ENCODE data around the gene SAMD13. TPM values are rescaled to one million over a fixed set of nuclear protein-coding genes. Genes with fewer than 3 reads are reported as not detected.

The SAMD13 gene
- total RNA-seq, 3 donors from 2014 or later, result 0.99 TPM; not detected in 2

GRCh38 chr1:84298328-84298683 is 3.2 kb upstream of the SAMD13 start:
- ATAC-seq (peak; percentile 85 to 89), DNase-seq (peak; percentile 41)
- Mint-ChIP-seq H3K4me1 (ENCODE audit: low read depth) (peaks cover 30% of the 10 kb centered on the region), H3K4me3 (peak overlapping the region; percentile 87), H3K9me3 (no peaks in the 10 kb centered on the region), H3K36me3 (ENCODE audit: insufficient read depth) (no peaks in the 10 kb centered on the region), H3K27me3 (ENCODE audit: low read depth) (peaks cover 22% of the 10 kb centered on the region)

- ATAC-seq (peak; percentile 60 to 71), DNase-seq (peak; percentile 14)
- H3K27me3 Mint-ChIP-seq (ENCODE audit: low read depth), result peaks cover 22% of the 10 kb centered on the region
- no peaks in the 10 kb centered on the region for H3K36me3 Mint-ChIP-seq (ENCODE audit: insufficient read depth)
- H3K4me1 Mint-ChIP-seq (ENCODE audit: low read depth), result peaks cover 31% of the 10 kb centered on the region
- no peaks in the 10 kb centered on the region for H3K9me3 Mint-ChIP-seq
- H3K4me3 Mint-ChIP-seq, result peak overlapping the region; percentile 87
Observed at GRCh38 chr1:84298684-84299535, 2.6 kb upstream of the SAMD13 start.

GRCh38 chr1:84299536-84300170 is 1.9 kb upstream of the SAMD13 start:
- H3K4me3 Mint-ChIP-seq, result peak overlapping the region; percentile 87
- no peaks in the 10 kb centered on the region for H3K36me3 Mint-ChIP-seq (ENCODE audit: insufficient read depth)
- peaks cover 31% of the 10 kb centered on the region for H3K4me1 Mint-ChIP-seq (ENCODE audit: low read depth)
- DNase-seq, result no peak
- peaks cover 19% of the 10 kb centered on the region for H3K27me3 Mint-ChIP-seq (ENCODE audit: low read depth)
- no peak for ATAC-seq
- H3K9me3 Mint-ChIP-seq, result no peaks in the 10 kb centered on the region

GRCh38 chr1:84300501-84300900 is 1.0 kb upstream of the SAMD13 start:
- H3K36me3 Mint-ChIP-seq (ENCODE audit: insufficient read depth), result no peaks in the 10 kb centered on the region
- no peak overlapping the region for H3K4me3 Mint-ChIP-seq
- DNase-seq, result no peak
- peaks cover 31% of the 10 kb centered on the region for H3K4me1 Mint-ChIP-seq (ENCODE audit: low read depth)
- ATAC-seq, result no peak
- H3K9me3 Mint-ChIP-seq, result no peaks in the 10 kb centered on the region
- peaks cover 20% of the 10 kb centered on the region for H3K27me3 Mint-ChIP-seq (ENCODE audit: low read depth)

- H3K4me3 Mint-ChIP-seq, result peak overlapping the region; percentile 31
- H3K9me3 Mint-ChIP-seq, result peaks cover 1% of the 10 kb centered on the region
- no peak for DNase-seq
- H3K4me1 Mint-ChIP-seq (ENCODE audit: low read depth), result peaks cover 31% of the 10 kb centered on the region
- peaks cover 17% of the 10 kb centered on the region for H3K27me3 Mint-ChIP-seq (ENCODE audit: low read depth)
- no peaks in the 10 kb centered on the region for H3K36me3 Mint-ChIP-seq (ENCODE audit: insufficient read depth)
- ATAC-seq, result no peak
Observed at GRCh38 chr1:84301785-84302385, 377 bp downstream of the SAMD13 start.

GRCh38 chr1:84303314-84303830 is 1.9 kb downstream of the SAMD13 start:
- Mint-ChIP-seq H3K27me3 (ENCODE audit: low read depth) (peaks cover 7% of the 10 kb centered on the region), H3K4me3 (peak overlapping the region; percentile 59), H3K9me3 (peaks cover 12% of the 10 kb centered on the region), H3K4me1 (ENCODE audit: low read depth) (peaks cover 26% of the 10 kb centered on the region), H3K36me3 (ENCODE audit: insufficient read depth) (no peaks in the 10 kb centered on the region)
- ATAC-seq (no peak), DNase-seq (no peak)

GRCh38 chr1:84307398-84307797 is 5.9 kb downstream of the SAMD13 start:
- Mint-ChIP-seq H3K36me3 (ENCODE audit: insufficient read depth) (no peaks in the 10 kb centered on the region), H3K27me3 (ENCODE audit: low read depth) (peaks cover 8% of the 10 kb centered on the region), H3K9me3 (peaks cover 12% of the 10 kb centered on the region), H3K4me3 (no peak overlapping the region), H3K4me1 (ENCODE audit: low read depth) (peaks cover 10% of the 10 kb centered on the region)
- DNase-seq (no peak), ATAC-seq (no peak)

GRCh38 chr1:84311296-84311695 is 9.8 kb downstream of the SAMD13 start:
- H3K36me3 Mint-ChIP-seq (ENCODE audit: insufficient read depth), result no peaks in the 10 kb centered on the region
- H3K9me3 Mint-ChIP-seq, result peaks cover 14% of the 10 kb centered on the region

GRCh38 chr1:84319662-84320061 is 18.2 kb downstream of the SAMD13 start:
- Mint-ChIP-seq H3K9me3 (peaks cover 4% of the 10 kb centered on the region), H3K4me1 (ENCODE audit: low read depth) (no peaks in the 10 kb centered on the region), H3K36me3 (ENCODE audit: insufficient read depth) (no peaks in the 10 kb centered on the region), H3K27me3 (ENCODE audit: low read depth) (peaks cover 7% of the 10 kb centered on the region), H3K4me3 (no peak overlapping the region)
- DNase-seq, result no peak
- ATAC-seq, result no peak

More at GRCh38 chr1:84311296-84311695, 9.8 kb downstream of the SAMD13 start:
- DNase-seq (no peak), ATAC-seq (no peak)
- Mint-ChIP-seq H3K4me1 (ENCODE audit: low read depth) (no peaks in the 10 kb centered on the region), H3K4me3 (no peak overlapping the region), H3K27me3 (ENCODE audit: low read depth) (peaks cover 7% of the 10 kb centered on the region)

- peaks cover 4% of the 10 kb centered on the region for H3K27me3 Mint-ChIP-seq (ENCODE audit: low read depth)
- DNase-seq, result no peak
- H3K4me1 Mint-ChIP-seq (ENCODE audit: low read depth), result no peaks in the 10 kb centered on the region
- H3K36me3 Mint-ChIP-seq (ENCODE audit: insufficient read depth), result no peaks in the 10 kb centered on the region
- ATAC-seq, result no peak
- no peak overlapping the region for H3K4me3 Mint-ChIP-seq
- H3K9me3 Mint-ChIP-seq, result no peaks in the 10 kb centered on the region
Observed at GRCh38 chr1:84327830-84328229, 26.3 kb downstream of the SAMD13 start.

- DNase-seq, result no peak
- Mint-ChIP-seq H3K9me3 (no peaks in the 10 kb centered on the region), H3K4me3 (no peak overlapping the region), H3K36me3 (ENCODE audit: insufficient read depth) (no peaks in the 10 kb centered on the region), H3K4me1 (ENCODE audit: low read depth) (peaks cover 4% of the 10 kb centered on the region), H3K27me3 (ENCODE audit: low read depth) (peaks cover 4% of the 10 kb centered on the region)
- no peak for ATAC-seq
Observed at GRCh38 chr1:84330125-84330984, 28.8 kb downstream of the SAMD13 start.

- ATAC-seq, result no peak
- Mint-ChIP-seq H3K4me3 (no peak overlapping the region), H3K9me3 (peaks cover 18% of the 10 kb centered on the region), H3K27me3 (ENCODE audit: low read depth) (peaks cover 6% of the 10 kb centered on the region), H3K36me3 (ENCODE audit: insufficient read depth) (peaks cover 3% of the 10 kb centered on the region), H3K4me1 (ENCODE audit: low read depth) (peaks cover 3% of the 10 kb centered on the region)
- no peak for DNase-seq
Observed at GRCh38 chr1:84339503-84339902, 38.0 kb downstream of the SAMD13 start.

GRCh38 chr1:84344286-84344685 is 42.8 kb downstream of the SAMD13 start:
- peaks cover 5% of the 10 kb centered on the region for H3K9me3 Mint-ChIP-seq
- H3K27me3 Mint-ChIP-seq (ENCODE audit: low read depth), result peaks cover 2% of the 10 kb centered on the region
- ATAC-seq (no peak), DNase-seq (no peak)
- no peaks in the 10 kb centered on the region for H3K36me3 Mint-ChIP-seq (ENCODE audit: insufficient read depth)
- no peaks in the 10 kb centered on the region for H3K4me1 Mint-ChIP-seq (ENCODE audit: low read depth)
- H3K4me3 Mint-ChIP-seq, result no peak overlapping the region

- Mint-ChIP-seq H3K9me3 (peaks cover 5% of the 10 kb centered on the region), H3K4me3 (no peak overlapping the region), H3K27me3 (ENCODE audit: low read depth) (peaks cover 2% of the 10 kb centered on the region), H3K36me3 (ENCODE audit: insufficient read depth) (no peaks in the 10 kb centered on the region), H3K4me1 (ENCODE audit: low read depth) (no peaks in the 10 kb centered on the region)
- DNase-seq (no peak), ATAC-seq (no peak)
Observed at GRCh38 chr1:84345220-84345619, 43.7 kb downstream of the SAMD13 start.

All from activated T-cell treated with anti-CD3 and anti-CD28 coated beads, Interleukin-2, amount 50 U/mL, for 4 hours (primary cell).